ENCODE results near the gene SUCLA2.

- TF ChIP-seq POLR2A (IDR thresholded peaks at IDR 0.05; ENCODE audit: low read depth, low read length) (no peak), POLR2AphosphoS5 (IDR thresholded peaks at IDR 0.05; ENCODE audit: low read depth, low read length) (no peak)
Observed at GRCh38 chr13:47964863-47965262, 36.2 kb downstream of the SUCLA2 start.
